T-helper 17 cell (primary cell): ENCODE measurements around the gene PGLYRP2. TPM values are rescaled to one million over a fixed set of nuclear protein-coding genes. Genes with fewer than 3 reads are reported as not detected.
A peak's percentile ranks its signal among the peaks of the same experiment; 100 is the strongest.
"Not testable (repeated sequence)": the region's sequence is repeated elsewhere in the genome, so short reads cannot be mapped to it uniquely, and the experiment has no call there.

Experiments used
- ATAC-seq: fragments of 150-1000 bp; cut with Tn5 transposase; 2 replicates; pipeline ENCODE4 v1.10.0; 2021; ENCODE audit warnings: mild to moderate bottlenecking, moderate library complexity
- DNase-seq, 3 donors: peaks; one replicate each; pipeline versions ENCODE4 v3.0.0 to v3.0.0-alpha.2; 2020 to 2021
- H3K9me3 ChIP-seq: one replicate; pipeline ENCODE4 v1.7.0; 2013; ENCODE audit warnings: low read length, mild to moderate bottlenecking; ENCODE audit not compliant: control insufficient read depth, poor library complexity, severe bottlenecking
- H3K27ac Mint-ChIP-seq: one replicate; pipeline ENCODE4 v1.8.0; 2022; ENCODE audit warnings: mild to moderate bottlenecking, moderate library complexity, mixed read lengths
- H3K27me3 Mint-ChIP-seq: one replicate; pipeline ENCODE4 v1.8.0; 2022; ENCODE audit warnings: mixed read lengths
- H3K36me3 Mint-ChIP-seq: one replicate; pipeline ENCODE4 v1.8.0; 2022; ENCODE audit warnings: low read depth, mixed read lengths
- H3K4me1 Mint-ChIP-seq: one replicate; pipeline ENCODE4 v1.8.0; 2022; ENCODE audit warnings: mild to moderate bottlenecking, mixed read lengths
- H3K4me3 Mint-ChIP-seq: one replicate; pipeline ENCODE4 v1.8.0; 2022; ENCODE audit warnings: mild to moderate bottlenecking, moderate library complexity, mixed read lengths
- total RNA-seq, 4 donors: library from RNA in 2 of 4; stranded (reverse) in 2 of 4; gene quantifications; one replicate each; pipeline ENCODE4 v1.2.3 and lab custom pipeline; 2022 to 2026

The PGLYRP2 gene
- total RNA-seq (not detected), total RNA-seq (lab: John Stamatoyannopoulos, UW) (0.08 to 2.0 reads per million in 2 donors)

GRCh38 chr19:15479391-15480345 is at the start of gene PGLYRP2:
Gene PGLYRP2 (minus strand): TSS chr19:15479501. CDS start chr19:15479371, 130 bp downstream.
- DNase-seq (no peak), ATAC-seq (no peak)
- H3K36me3 Mint-ChIP-seq = no peaks in the 10 kb centered on the region
- H3K9me3 ChIP-seq = no peaks in the 10 kb centered on the region
- peak within 1 kb of the TSS; percentile 19 for H3K4me3 Mint-ChIP-seq
- H3K27ac Mint-ChIP-seq = peak within 1 kb of the TSS; percentile 21
- no peaks in the 10 kb centered on the region for H3K27me3 Mint-ChIP-seq
- H3K4me1 Mint-ChIP-seq = peaks cover 18% of the 10 kb centered on the region

GRCh38 chr19:15527705-15528104 is 48.4 kb upstream of the PGLYRP2 start:
- no peaks in the 10 kb centered on the region for H3K27me3 Mint-ChIP-seq
- peaks cover 9% of the 10 kb centered on the region for H3K36me3 Mint-ChIP-seq
- H3K4me1 Mint-ChIP-seq = peaks cover 13% of the 10 kb centered on the region
- ATAC-seq (no peak), DNase-seq (no peak)
- no peak overlapping the region for H3K27ac Mint-ChIP-seq
- no peak overlapping the region for H3K4me3 Mint-ChIP-seq
- H3K9me3 ChIP-seq = no peaks in the 10 kb centered on the region

- H3K9me3 ChIP-seq = no peaks in the 10 kb centered on the region
- no peak overlapping the region for H3K27ac Mint-ChIP-seq
- peaks cover 6% of the 10 kb centered on the region for H3K4me1 Mint-ChIP-seq
- ATAC-seq (no peak), DNase-seq (no peak)
- H3K36me3 Mint-ChIP-seq = peaks cover 7% of the 10 kb centered on the region
- no peaks in the 10 kb centered on the region for H3K27me3 Mint-ChIP-seq
- no peak overlapping the region for H3K4me3 Mint-ChIP-seq
Measured at GRCh38 chr19:15526408-15526807, 47.1 kb upstream of the PGLYRP2 start.

GRCh38 chr19:15525291-15525690 is 46.0 kb upstream of the PGLYRP2 start:
- Mint-ChIP-seq H3K27ac (no peak overlapping the region), H3K4me1 (peaks cover 6% of the 10 kb centered on the region), H3K4me3 (no peak overlapping the region), H3K27me3 (no peaks in the 10 kb centered on the region), H3K36me3 (peaks cover 7% of the 10 kb centered on the region)
- ATAC-seq (no peak), DNase-seq (no peak)
- no peaks in the 10 kb centered on the region for H3K9me3 ChIP-seq

GRCh38 chr19:15524781-15525180 is 45.5 kb upstream of the PGLYRP2 start:
- Mint-ChIP-seq H3K27ac (no peak overlapping the region), H3K4me1 (peaks cover 6% of the 10 kb centered on the region), H3K36me3 (peaks cover 6% of the 10 kb centered on the region), H3K4me3 (no peak overlapping the region), H3K27me3 (no peaks in the 10 kb centered on the region)
- no peaks in the 10 kb centered on the region for H3K9me3 ChIP-seq
- DNase-seq = no peak
- ATAC-seq = no peak

- H3K9me3 ChIP-seq = peaks cover 5% of the 10 kb centered on the region
- Mint-ChIP-seq H3K4me1 (peaks cover 19% of the 10 kb centered on the region), H3K36me3 (peaks cover 2% of the 10 kb centered on the region), H3K27ac (no peak overlapping the region), H3K4me3 (no peak overlapping the region), H3K27me3 (no peaks in the 10 kb centered on the region)
- ATAC-seq = no peak
- DNase-seq = no peak
Measured at GRCh38 chr19:15519433-15519976, 40.2 kb upstream of the PGLYRP2 start.

GRCh38 chr19:15517778-15518177 is 38.5 kb upstream of the PGLYRP2 start:
- H3K9me3 ChIP-seq = peaks cover 5% of the 10 kb centered on the region
- no peak for ATAC-seq
- peaks cover 2% of the 10 kb centered on the region for H3K36me3 Mint-ChIP-seq
- DNase-seq = no peak
- H3K4me3 Mint-ChIP-seq = no peak overlapping the region
- no peak overlapping the region for H3K27ac Mint-ChIP-seq
- H3K27me3 Mint-ChIP-seq = no peaks in the 10 kb centered on the region
- H3K4me1 Mint-ChIP-seq = peaks cover 20% of the 10 kb centered on the region

GRCh38 chr19:15516363-15516762 is 37.1 kb upstream of the PGLYRP2 start:
- no peak for ATAC-seq
- Mint-ChIP-seq H3K27ac (no peak overlapping the region), H3K4me1 (peaks cover 20% of the 10 kb centered on the region), H3K27me3 (no peaks in the 10 kb centered on the region), H3K36me3 (peaks cover 2% of the 10 kb centered on the region), H3K4me3 (no peak overlapping the region)
- DNase-seq = no peak
- H3K9me3 ChIP-seq = peaks cover 5% of the 10 kb centered on the region

GRCh38 chr19:15515227-15515625 is 35.9 kb upstream of the PGLYRP2 start:
- not testable (repeated sequence) for H3K36me3 Mint-ChIP-seq, H3K9me3 ChIP-seq, DNase-seq, H3K27me3 Mint-ChIP-seq, ATAC-seq
- H3K4me1 Mint-ChIP-seq = peaks cover 21% of the 10 kb centered on the region
- H3K4me3 Mint-ChIP-seq = peak overlapping the region; percentile 41
- H3K27ac Mint-ChIP-seq = peak overlapping the region; percentile 94

- peaks cover 20% of the 10 kb centered on the region for H3K4me1 Mint-ChIP-seq
- H3K4me3 Mint-ChIP-seq = no peak overlapping the region
- peaks cover 5% of the 10 kb centered on the region for H3K9me3 ChIP-seq
- no peak overlapping the region for H3K27ac Mint-ChIP-seq
- DNase-seq (no peak), ATAC-seq (no peak)
- no peaks in the 10 kb centered on the region for H3K36me3 Mint-ChIP-seq
- peaks cover 9% of the 10 kb centered on the region for H3K27me3 Mint-ChIP-seq
Measured at GRCh38 chr19:15511671-15512424, 32.5 kb upstream of the PGLYRP2 start.

GRCh38 chr19:15508035-15508710 is 28.9 kb upstream of the PGLYRP2 start, which contains the start of gene CYP4F22:
Gene CYP4F22 (plus strand): TSS chr19:15508525. CDS start chr19:15525337, 16,812 bp downstream.
- no peaks in the 10 kb centered on the region for H3K36me3 Mint-ChIP-seq
- peaks cover 11% of the 10 kb centered on the region for H3K4me1 Mint-ChIP-seq
- peak within 1 kb of the TSS; percentile 68 for H3K27ac Mint-ChIP-seq
- H3K27me3 Mint-ChIP-seq = peaks cover 9% of the 10 kb centered on the region
- DNase-seq (peak in 1 of 3 donors; percentile 17), ATAC-seq (peak; percentile 44)
- H3K9me3 ChIP-seq = no peaks in the 10 kb centered on the region
- H3K4me3 Mint-ChIP-seq = peak within 1 kb of the TSS; percentile 89

- ATAC-seq = no peak
- H3K9me3 ChIP-seq = no peaks in the 10 kb centered on the region
- no peak for DNase-seq
- Mint-ChIP-seq H3K36me3 (no peaks in the 10 kb centered on the region), H3K27me3 (peaks cover 9% of the 10 kb centered on the region), H3K4me1 (peaks cover 11% of the 10 kb centered on the region), H3K4me3 (peak overlapping the region; percentile 89), H3K27ac (no peak overlapping the region)
Measured at GRCh38 chr19:15507068-15508034, 28.1 kb upstream of the PGLYRP2 start.
